Epithelial cell of esophagus (primary cell): Measurements from ENCODE around the gene IDH2.
"Not testable (repeated sequence)": the region's sequence is repeated elsewhere in the genome, so short reads cannot be mapped to it uniquely, and the experiment has no call there.

Source experiments
- DNase-seq: peaks from one replicate; pipeline ENCODE4 v3.0.0; 2010; ENCODE audit warnings: low read depth
- H3K4me3 ChIP-seq: 2 replicates; pipeline ENCODE4 v1.5.1; 2011; ENCODE audit warnings: mild to moderate bottlenecking, low read length, control low read depth
- CTCF ChIP-seq: IDR thresholded peaks from 2 replicates; pipeline ENCODE4 v1.5.1; 2011; ENCODE audit warnings: low read depth, mild to moderate bottlenecking, low read length, control low read depth, inconsistent platforms; ENCODE audit not compliant: insufficient read depth; ENCODE audit errors: missing control alignments

Gene IDH2

GRCh38 chr15:90101969-90102890 is at the start of gene IDH2:
Gene IDH2, minus strand, starts transcription at chr15:90102468. Its CDS starts 78 bp downstream, at chr15:90102390.
- TF ChIP-seq CTCF: no peak

GRCh38 chr15:90150551-90150950 is 48.3 kb upstream of the IDH2 start:
- not testable (repeated sequence) for H3K4me3 ChIP-seq, DNase-seq

More at GRCh38 chr15:90101969-90102890, at the start of gene IDH2:
- H3K4me3 ChIP-seq: peak within 1 kb of the TSS; percentile 54
- peak; percentile 84 for DNase-seq

- no peak for TF ChIP-seq CTCF
- H3K4me3 ChIP-seq: no peak overlapping the region
- no peak for DNase-seq
These were observed 47.5 kb upstream of the IDH2 start for GRCh38 chr15:90149609-90150340.

GRCh38 chr15:90146198-90146761 is 44.0 kb upstream of the IDH2 start:
- H3K4me3 ChIP-seq, DNase-seq: not testable (repeated sequence)

GRCh38 chr15:90145761-90146160 is 43.5 kb upstream of the IDH2 start:
- H3K4me3 ChIP-seq: no peak overlapping the region
- DNase-seq: no peak
- TF ChIP-seq CTCF: no peak

GRCh38 chr15:90145259-90145658 is 43.0 kb upstream of the IDH2 start:
- TF ChIP-seq CTCF: no peak
- no peak for DNase-seq
- no peak overlapping the region for H3K4me3 ChIP-seq

GRCh38 chr15:90143166-90143655 is 40.9 kb upstream of the IDH2 start:
- H3K4me3 ChIP-seq: no peak overlapping the region
- TF ChIP-seq CTCF: peak; percentile 87
- peak; percentile 76 for DNase-seq
